ENCODE measurements around the gene SCTR.

The SCTR gene

DNA sequence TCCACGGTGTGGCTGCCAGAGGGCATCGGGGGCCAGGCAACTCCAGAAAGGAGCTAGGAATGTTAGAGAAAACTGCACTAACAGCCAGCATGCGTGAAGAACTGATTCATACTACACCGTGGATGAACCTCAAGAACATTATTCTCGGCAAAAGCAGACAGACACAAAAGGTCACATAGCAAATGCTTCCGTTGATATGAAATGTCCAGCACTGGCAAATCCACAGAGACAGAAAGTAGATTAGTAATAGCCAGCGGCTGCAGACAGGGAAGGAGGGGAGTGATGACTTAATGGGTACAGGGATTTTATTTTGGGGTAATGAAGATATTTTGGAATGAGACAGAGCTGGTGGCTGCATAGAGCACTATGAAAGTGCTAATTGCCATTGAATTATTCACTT lies 37.4 kb downstream of the SCTR start:
- no peak for DNase-seq

DNA sequence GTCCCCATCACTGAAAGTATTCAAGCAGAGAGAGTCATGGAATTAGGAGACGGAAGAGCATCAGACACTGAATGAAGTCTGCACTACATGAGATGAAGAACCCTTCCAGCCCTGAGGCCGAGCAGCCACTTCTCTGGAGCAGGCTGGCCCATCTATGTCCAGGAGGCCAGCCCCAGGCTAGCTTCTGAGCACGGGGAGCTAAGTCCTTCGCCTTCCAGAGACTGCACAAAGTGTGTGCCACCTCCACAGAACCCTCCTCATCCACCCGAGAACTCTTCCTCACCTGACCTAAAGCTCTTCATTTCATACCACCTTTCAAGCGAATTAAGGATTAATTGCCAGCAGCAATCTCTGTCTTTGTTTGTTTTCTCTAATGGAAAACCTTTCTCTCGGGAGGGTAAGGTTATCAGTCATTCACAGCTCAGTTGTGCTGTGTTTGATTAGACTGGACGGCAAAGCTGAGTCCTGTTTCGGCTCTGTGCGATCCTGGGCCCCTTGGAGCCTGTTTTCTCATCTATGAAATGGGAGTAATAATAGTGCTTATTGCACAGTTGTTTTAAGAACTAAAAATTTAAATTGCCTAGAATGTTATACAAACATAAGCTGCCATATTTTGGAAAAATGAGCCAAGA lies 38.0 kb downstream of the SCTR start:
- no peak for DNase-seq

DNA sequence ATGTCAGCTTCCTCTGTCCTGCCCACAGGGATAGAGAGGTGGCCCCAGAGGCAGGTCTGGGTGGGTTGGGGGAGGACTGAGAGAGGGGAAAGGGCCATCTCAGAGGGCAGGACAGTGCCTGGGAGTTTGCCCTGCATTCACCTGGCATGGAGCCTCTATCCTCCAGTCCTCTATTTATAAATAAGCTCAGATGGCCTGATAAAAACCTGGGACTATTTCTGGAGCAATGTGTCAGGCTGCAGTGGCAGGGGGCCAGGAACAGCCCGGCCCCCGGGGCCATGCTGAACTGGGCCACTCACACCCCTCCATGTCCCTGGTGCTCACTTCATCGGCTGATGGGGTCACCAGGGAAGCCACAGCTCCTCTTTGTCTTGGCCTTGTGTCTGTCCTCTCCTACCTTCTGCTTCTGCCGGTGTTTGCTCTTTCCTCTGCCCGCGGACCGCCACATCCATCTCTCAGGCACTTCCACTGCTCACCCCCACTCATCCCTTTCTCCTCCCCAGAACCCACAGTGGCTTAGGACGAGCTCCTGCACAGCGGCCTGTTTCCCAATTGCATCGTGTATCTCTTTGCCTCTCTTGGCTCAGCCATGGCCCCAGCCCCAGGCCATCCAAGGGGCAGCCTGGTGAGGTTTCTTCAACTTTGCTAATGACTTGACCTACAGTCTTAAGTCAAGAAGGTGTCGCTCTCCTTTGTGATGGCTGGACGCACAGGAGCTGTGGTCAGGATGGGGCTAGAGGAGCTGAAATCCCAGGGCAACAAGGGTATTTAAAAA lies 38.8 kb downstream of the SCTR start:
- DNase-seq = no peak

DNA sequence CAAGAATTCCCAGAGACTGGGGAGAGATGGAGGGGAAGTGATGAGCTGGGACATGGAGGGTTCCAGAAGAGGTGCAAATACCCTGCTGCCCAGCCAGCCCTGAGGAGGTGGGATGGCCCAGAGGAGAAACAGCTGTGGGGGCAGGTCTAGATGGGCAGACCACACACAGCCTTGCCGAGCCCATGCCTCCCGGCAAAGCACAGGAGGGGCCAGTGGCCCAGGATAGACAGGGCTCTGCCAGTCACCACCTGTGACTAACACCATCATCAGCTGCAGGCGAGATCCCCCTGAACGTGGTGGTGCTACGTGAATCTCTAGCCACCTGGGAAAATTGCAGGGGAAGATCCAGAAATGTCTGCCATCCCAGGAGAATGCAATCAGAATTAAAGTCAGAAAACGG lies 39.4 kb downstream of the SCTR start:
- no peak for DNase-seq

DNA sequence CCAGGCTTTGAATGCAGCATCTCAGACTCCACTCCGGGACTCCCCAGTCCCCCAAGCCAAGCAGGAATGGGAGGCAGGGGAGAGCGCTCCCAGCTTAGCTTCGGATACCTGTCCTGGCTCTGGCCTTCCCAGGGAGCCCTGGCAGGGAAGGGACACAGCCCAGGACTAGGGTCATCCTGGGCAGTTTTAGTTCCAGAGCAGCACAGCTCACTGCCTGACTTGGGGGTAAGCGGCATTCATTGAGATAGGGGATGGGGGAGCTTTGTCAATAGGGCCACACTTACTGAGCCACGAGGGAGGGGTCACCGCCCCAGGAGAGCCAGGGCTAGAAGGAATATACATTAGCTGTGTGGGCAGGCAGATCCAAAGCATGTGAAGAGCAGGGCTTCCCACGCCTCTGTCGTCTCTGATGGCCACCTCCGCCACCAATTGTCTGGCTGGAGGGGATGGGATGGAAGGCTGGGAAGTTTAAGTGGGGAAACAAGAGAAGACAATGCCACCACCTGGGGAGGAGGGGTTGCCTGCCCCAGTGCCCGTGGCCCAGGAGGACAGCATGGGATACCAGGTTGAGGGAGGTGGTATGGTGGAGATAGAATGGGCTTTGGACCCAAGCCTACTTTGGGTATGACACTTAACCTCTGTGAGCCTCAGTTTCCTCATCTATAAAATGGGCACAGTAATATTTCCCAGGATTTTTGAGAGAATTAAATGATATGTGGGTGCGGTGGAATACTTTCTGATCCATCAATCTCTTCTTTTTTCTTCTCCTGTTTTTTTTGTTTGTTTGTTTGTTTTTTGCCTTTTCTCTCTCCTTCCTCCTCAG lies 40.2 kb downstream of the SCTR start:
- DNase-seq = no peak

DNA sequence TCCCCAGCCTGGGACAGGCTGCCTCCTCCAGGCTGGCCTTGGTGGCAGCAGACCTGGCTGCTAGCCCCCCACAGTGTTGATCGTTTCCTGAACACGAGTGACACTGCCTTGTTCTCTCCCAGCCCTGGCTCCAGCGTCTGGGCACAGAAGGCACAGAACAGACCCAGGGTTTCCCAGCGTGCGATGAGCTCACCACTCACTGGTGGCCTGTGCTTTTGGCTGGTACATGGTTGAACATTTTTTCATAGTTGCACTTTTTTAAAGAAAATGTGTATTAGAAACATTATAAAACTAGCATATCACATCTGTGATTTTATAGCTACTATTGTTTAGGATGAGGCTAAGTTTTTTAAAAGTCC lies 40.9 kb downstream of the SCTR start:
- DNase-seq = no peak

DNA sequence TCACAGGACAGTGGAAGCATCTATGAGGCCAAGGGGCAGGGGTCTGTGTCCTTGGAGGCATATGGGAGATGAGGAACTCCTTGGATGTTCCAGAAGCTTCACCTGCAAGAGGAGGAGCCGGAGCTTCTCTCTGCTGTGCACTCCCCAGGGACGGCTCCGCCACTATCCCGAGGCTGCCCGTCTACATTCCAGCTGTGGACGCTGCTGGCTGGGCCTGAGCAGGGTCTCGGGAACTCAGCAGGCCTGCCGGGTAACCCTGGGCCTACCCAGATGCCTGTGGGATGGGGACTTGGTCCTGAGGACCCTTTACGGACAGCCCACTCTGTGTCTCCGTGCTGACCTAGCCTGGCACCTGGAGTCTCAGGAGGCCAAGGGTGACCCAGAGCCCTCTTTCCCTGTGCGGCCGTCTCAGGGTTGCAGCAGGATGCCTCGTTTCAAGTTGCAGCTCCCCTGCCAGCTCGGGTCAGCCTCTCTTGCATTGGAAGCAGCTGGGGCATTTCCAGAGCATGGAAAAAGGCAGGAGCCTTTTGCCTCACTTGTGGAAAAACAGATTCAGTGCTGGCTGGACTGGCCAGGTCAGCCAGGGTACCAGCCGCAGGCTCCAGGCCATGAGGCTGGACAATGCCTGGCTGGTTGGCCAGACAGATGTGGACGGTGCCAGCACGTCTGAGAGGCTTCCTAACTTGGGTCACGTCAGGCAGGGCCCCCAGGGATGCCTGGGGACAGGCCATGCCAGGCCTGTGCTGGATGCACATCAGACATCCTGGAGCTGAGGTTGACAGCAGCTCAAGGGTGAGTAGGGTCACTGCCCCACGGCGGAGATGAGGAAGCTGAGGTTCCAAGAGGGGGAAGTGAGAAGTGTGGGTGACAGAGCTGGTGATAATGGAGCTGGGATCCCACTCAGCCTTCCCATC lies 41.5 kb downstream of the SCTR start:
- DNase-seq = no peak

DNA sequence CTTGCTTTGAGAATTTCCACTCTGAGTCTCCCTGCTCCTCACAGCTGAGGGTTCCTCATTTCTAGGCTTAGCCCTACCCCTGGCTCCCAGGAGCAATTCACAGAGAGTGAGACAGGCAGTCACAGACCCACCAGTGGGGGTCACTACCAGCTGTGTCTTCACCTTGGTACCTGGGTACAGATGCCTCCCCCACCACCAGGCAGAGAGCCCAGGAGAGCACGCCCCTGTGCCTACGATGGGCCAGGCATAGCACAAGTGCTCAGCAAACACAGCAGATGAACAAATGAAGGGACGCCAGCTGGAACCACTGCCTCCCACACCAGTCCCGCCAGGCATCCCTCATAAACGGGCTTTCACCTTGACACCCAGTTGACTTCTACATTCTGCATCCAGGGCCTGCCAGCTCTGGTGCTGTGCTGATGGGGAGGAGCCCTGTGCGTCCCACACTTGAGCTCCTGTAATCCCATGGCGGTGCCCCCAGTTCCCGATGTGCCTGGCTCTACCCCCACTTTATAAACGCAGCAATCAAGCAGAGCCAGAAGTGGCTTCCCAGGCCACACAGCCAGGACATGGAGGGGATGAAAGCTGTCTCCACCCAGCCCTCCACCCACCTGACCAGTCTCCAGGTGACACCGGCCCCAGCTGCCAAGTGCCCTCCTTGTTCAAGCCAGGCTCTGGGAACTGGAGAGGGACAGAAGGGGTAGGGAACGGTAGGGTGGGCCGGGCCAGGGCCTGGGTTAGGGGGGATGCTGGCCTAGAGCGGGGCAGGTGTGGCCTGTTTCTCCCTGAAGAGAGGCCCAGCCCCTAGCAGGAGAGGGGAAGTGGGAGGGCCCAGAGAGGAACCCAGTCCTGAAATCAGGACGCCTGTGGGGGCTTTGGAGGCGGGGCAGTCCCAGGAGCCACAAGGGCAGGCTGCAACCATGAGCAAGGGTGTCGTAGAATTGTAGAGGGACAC lies 42.5 kb downstream of the SCTR start:
- DNase-seq = no peak

DNA sequence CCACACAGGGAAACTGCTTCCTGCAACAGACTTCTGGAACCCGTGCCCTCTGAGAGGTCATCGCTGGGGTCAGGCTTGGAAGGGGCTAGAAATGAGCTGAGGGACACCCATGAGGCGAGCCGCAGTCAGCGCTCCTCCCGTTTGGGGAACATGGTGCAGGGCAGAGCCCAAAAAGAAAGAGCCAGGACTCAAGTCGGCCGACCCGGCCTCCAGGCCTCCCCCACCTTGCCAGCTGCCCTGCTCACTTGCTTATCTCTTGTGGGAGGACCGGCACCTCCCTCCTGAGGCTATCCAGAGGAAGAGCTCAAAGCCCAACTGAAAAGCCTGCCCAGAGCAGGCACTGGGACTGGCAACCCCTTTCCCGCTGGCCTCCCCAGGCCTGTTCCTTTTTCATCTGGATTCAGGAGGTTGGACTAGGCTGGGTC lies 43.6 kb downstream of the SCTR start:
- DNase-seq = no peak

DNA sequence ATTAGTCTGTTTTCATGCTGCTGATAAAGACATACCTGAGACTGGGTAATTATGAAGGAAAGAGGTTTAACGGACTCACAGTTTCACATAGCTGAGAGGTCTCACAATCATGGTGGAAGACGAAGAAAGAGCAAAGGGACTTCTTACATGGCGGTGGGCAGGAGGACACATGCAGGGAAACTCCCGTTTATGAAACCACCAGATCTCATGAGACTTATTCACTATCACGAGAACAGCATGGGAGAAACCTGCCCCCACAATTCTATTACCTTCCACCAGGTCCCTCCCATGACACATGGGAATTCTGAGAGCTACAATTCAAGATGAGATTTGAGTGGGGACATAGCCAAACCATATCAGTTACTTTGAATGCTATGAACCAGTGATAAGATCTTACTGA lies 44.1 kb downstream of the SCTR start:
- DNase-seq = no peak

DNA sequence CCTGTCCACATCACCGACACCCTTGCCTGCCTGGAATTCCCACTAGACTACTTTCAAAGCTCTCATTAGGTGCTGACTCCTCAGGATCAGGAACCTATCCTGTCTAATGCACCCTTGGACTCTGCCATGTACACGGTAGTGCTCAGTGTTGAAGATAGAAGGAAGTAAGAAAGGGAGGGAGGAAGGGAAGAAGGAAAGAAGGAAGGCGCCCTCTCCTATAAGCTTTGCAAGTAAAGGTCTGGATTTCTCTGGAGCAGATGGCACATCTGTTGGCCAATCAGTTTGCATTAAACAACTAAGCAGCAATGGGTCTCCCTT lies 45.3 kb downstream of the SCTR start:
- no peak for DNase-seq

DNA sequence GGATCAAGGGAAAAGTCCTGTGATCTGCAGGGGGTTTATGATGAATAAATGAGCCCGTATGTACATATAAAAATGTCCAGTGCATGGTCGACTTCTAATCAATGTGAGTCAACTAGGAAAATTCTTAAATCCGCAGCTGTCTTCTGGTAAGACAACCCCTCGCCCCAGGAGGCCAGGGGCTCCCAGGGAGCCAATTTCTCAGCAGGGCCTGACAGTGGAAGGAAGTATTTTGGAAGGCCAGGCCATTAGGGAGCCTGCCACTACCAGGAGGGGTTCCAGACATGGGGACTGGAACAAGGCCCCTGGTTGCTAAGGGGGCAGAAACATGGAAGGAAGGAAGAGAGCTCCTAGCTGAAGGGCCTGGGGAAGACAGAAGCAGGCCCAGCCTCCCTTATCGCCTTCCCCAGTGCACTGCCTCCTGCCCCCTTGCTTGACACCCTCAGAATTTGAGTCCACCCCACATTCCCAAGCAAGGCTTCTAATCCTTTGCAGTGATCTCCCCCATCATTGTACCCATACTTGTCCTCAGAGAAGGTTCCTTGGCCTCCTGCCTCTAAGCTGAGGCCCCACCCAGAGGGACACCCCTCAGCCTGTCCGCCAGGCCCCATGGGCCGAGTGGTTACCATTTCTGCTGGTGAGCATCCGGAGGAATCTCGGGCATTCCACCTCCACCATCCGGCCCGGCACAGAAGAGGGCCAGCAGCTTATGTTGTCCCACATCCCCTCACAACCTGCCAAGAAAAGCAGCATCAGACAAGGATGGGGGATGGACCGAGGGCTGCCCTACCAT lies 45.9 kb downstream of the SCTR start:
- DNase-seq = no peak

DNA sequence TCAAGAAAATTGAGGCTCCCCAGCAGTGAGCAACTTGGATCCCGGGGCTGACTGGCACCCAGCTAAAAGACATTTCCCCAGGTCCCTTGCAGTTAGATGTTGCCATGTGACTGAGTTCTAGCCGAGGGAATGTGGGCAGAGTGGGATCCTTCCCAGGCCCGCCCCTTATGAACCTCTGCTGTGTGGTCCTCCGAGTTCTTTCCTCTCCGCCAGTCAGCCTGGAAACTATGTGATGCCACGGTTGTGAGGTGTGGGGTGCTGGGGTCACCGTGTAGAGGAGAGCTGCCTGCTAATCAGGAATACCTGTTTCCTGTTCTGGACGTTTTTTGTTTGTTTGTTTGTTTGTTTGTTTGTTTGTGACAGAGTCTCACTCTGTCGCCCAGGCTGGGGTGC lies 47.2 kb downstream of the SCTR start:
- no peak for DNase-seq

DNA sequence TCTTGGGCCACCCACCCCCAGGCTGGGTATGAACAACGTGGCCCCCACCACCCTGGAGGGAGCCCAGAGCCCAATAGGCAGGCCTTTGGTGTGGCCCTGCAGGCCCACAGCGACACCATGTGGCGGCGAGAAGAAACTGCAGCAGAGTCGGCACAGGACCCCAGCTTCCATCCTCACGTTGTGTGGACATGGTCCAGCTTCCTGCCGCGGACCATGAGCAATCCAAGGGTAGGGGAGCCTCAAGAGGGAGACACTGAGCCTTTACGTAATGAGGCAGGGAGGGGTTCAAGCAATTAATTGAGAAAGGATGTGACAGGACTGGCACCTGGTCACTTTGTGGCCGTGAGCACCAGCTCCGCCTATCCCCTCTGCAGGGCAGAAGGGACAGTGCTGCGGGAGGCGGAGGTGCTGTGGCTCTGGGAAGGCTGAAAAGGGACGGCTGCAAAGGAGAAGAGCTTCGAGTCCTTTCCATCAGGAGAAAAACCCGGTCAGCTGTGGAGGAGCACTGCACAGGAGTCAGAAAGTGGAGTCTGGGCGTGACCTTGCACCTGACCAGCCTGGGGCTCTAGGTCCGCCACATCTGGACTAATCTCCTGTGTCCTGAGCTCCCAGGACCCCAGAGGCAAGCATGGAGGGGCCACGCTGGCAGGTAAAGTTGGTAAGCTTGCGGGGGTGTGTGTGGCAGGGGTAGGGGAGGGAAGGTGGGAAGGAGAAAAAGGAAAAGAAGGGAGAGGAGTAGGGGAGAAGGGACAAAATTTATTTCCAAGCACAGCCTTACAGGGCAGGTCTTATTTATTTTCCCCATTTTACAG lies 47.8 kb downstream of the SCTR start:
- peak in 3 of 5 donors; percentile 6 to 32 (median 10) for DNase-seq

DNA sequence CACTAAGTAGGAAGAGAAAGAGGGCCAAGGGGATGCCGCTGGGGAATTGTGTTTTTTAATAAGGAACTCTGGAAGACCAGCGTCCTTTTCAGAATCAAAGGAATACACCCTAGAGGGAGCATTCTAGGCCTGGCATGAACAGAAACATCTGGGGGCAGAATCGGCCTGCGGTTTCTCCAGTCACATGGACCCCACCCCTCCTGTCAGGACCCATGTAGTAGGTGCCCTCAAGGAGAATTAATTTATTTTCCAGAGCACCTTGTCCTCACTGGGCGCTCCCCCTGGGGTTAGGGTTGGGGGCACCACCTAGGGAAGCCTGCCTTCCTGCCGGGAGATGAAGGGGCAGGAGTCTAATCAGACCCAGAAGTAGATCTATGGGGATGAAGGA lies 48.4 kb downstream of the SCTR start:
- DNase-seq = no peak

DNA sequence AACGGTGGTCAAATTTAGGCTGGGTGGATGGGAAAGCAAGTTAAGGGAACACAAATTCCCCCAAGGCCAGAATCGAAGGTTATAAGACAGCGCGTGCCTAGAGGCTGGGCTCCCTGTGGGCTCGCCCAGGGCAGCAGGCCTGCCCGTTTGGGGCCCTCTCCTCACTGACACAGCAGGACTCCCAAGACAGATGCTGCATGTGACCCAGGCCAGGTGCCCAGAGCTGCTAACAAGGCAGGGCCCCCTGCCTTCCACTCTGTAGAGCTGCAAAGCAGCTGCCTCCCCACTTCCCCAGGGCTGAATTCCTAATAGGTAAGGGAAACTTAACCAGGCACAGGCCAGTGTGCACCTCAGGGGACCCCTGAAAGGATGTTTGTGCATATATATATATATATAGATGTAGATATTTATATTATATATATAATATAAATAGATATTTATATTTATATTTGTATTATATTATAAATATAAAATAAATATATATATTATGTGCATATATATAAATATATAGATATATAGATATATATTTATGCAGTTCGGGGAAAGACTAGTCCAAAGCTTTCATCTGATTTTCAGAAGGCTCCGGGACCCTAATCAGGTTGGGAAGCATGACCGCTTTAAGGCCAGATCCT lies 48.9 kb downstream of the SCTR start:
- no peak for DNase-seq

DNA sequence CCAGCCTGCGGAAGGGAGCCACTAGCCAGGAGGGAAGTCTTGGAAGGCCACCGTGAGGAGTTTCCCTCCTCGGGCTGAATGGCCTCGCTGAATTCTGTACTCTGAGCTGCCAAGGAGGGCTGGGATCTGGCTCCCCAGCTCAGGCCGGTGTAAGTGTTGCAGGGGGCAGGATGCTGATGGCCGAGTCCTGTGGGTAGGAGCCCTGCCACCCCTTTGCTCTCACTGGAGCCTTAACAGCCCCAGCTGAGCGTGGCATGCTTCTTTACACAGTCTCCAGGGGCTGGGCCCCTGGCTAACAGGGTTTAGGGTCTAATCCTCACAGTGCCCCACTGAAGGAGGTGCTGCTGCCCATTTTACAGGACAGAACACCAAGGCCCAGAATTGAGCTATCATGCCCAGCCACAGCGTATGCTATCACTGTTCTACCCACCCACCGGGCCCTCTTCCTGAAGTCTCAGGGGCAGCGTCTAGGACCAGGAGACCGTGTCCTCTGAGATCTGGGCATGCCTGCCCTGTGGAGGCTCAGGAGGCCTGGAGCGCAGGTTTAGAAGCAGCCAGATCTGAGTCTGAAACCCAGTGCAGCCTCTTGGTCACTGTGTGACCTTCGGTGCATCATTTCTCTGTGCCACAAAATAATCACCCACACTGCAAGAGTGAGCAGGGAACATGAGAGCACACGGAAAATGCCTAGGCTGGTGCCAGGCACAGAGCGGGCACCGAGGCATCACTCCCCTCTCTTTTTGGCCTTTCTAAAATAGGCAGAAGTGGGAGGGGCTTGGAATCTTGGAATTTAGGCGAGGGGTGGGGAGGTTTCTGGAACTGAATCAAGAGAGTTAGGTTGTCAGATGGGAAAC lies 49.7 kb downstream of the SCTR start:
- DNase-seq = no peak

DNA sequence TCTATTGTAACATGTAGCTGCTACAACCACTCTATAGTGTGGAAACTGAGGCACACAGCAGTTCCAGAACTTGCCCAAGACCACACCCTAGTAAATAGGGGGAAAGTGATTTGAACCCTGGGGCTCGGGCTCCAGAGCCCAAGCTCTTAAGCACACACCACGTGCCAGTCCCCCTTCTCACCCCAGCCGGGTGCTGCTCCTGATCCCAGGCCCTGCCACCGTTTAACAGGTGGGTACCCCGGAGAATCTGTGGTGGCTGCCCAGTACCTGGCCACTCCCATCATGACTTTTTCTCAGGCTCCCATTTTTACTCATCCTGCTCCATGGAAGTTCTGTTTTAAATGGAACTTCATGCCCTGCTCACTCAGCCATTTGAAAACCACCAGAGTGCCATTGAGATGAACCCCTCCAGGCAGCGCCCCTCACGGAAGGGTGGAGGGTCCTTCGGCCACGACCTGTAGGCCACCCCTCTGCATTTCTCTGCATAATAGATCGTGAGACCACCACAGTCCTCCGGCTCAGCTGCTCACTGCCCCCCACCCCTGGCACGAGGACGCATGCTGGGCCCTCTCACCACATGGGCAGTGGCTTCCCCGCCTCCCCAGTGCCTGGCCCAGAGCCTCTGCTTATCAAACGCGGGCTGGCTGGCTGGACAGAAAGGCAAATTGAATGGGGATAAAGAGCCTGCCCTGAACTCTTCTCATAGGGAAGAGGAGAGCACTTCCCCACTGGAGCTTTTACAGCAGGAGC lies 50.5 kb downstream of the SCTR start:
- DNase-seq = no peak
